Neuronal stem cell (in vitro differentiated cells): Measurements from ENCODE around the gene AOPEP. TPM values are rescaled to one million over a fixed set of nuclear protein-coding genes. Genes with fewer than 3 reads are reported as not detected.

ENCODE experiments used
- DNase-seq: peaks from one replicate; pipeline ENCODE4 v3.0.0-alpha.2; 2013; ENCODE audit warnings: low spot score
- H2AFZ ChIP-seq: one replicate; pipeline ENCODE4 v1.6.1; 2013; ENCODE audit warnings: mild to moderate bottlenecking, low read length, inconsistent platforms
- H2AK5ac ChIP-seq: 2 replicates; pipeline ENCODE4 v1.6.1; 2013; ENCODE audit warnings: low read depth, mild to moderate bottlenecking, inconsistent platforms, low read length, moderate library complexity, mixed read lengths
- H2BK120ac ChIP-seq: 2 replicates; pipeline ENCODE4 v1.6.1; 2013; ENCODE audit warnings: low read depth, mild to moderate bottlenecking, inconsistent platforms, low read length, moderate library complexity, mixed read lengths
- H2BK12ac ChIP-seq: one replicate; pipeline ENCODE4 v1.6.1; 2013; ENCODE audit warnings: low read length, inconsistent platforms
- H2BK15ac ChIP-seq: 2 replicates; pipeline ENCODE4 v1.6.1; 2013; ENCODE audit warnings: mild to moderate bottlenecking, low read length, inconsistent platforms, mixed read lengths
- H2BK5ac ChIP-seq: one replicate; pipeline ENCODE4 v1.6.1; 2013; ENCODE audit warnings: inconsistent platforms, mild to moderate bottlenecking, low read length, moderate library complexity
- H3K14ac ChIP-seq: one replicate; pipeline ENCODE4 v1.6.1; 2013; ENCODE audit warnings: low read length, inconsistent platforms
- H3K18ac ChIP-seq: 2 replicates; pipeline ENCODE4 v1.6.1; 2013; ENCODE audit warnings: low read length, inconsistent platforms
- H3K23ac ChIP-seq: 2 replicates; pipeline ENCODE4 v1.6.1; 2013; ENCODE audit warnings: low read depth, mild to moderate bottlenecking, mixed read lengths, low read length, inconsistent platforms; ENCODE audit not compliant: poor library complexity
- H3K27ac ChIP-seq: replicated peaks from 3 replicates; pipeline ENCODE4 v1.5.1; 2013; ENCODE audit warnings: low read length, inconsistent platforms
- H3K27me3 ChIP-seq, 3 experiments: 2 replicates each; pipeline ENCODE4 v1.6.1; 2013; ENCODE audit warnings: low read length in 3 of 3, mild to moderate bottlenecking in 2 of 3, inconsistent platforms in 1 of 3, low read depth in 1 of 3, mixed read lengths in 1 of 3, moderate library complexity in 1 of 3; ENCODE audit not compliant: control insufficient read depth in 3 of 3, insufficient read depth in 3 of 3
- H3K36me3 ChIP-seq, 2 donors: replicated peaks in 1 of 2; 2 replicates each; pipeline ENCODE4 v1.6.1; 2013; ENCODE audit warnings: low read length in 2 of 2; ENCODE audit not compliant: control insufficient read depth in 2 of 2, insufficient read depth in 2 of 2
- H3K4ac ChIP-seq: 2 replicates; pipeline ENCODE4 v1.6.1; 2013; ENCODE audit warnings: inconsistent platforms, mild to moderate bottlenecking, low read length, moderate library complexity
- H3K4me1 ChIP-seq, 2 donors: 1 replicate in 1 of 2; 2 replicates in 1 of 2; pipeline ENCODE4 v1.6.1; 2013; ENCODE audit warnings: low read length in 2 of 2, low read depth in 1 of 2; ENCODE audit not compliant: control insufficient read depth in 2 of 2, insufficient read depth in 1 of 2
- H3K4me2 ChIP-seq: one replicate; pipeline ENCODE4 v1.6.1; 2013; ENCODE audit warnings: mild to moderate bottlenecking, low read length, inconsistent platforms; ENCODE audit not compliant: insufficient read depth, poor library complexity, severe bottlenecking
- H3K4me3 ChIP-seq, 2 donors: 2 replicates each; pipeline ENCODE4 v1.5.1; 2013; ENCODE audit warnings: low read length in 2 of 2, mild to moderate bottlenecking in 2 of 2, inconsistent platforms in 1 of 2, moderate library complexity in 1 of 2
- H3K79me1 ChIP-seq: one replicate; pipeline ENCODE4 v1.6.1; 2013; ENCODE audit warnings: low read depth, mild to moderate bottlenecking, inconsistent platforms, low read length, moderate library complexity
- H3K9ac ChIP-seq: one replicate; pipeline ENCODE4 v1.6.1; 2013; ENCODE audit warnings: mild to moderate bottlenecking, low read depth, low read length, inconsistent platforms; ENCODE audit not compliant: poor library complexity
- H3K9me3 ChIP-seq, 2 donors: replicated peaks in 1 of 2; 2 replicates each; pipeline versions ENCODE3 to v1.6.1; 2013; ENCODE audit warnings: low read length in 2 of 2, mild to moderate bottlenecking in 2 of 2, inconsistent platforms in 1 of 2, low read depth in 1 of 2, mixed read lengths in 1 of 2, moderate library complexity in 1 of 2; ENCODE audit not compliant: control insufficient read depth in 2 of 2, insufficient read depth in 1 of 2
- H4K8ac ChIP-seq: one replicate; pipeline ENCODE4 v1.6.1; 2013; ENCODE audit warnings: low read depth, mild to moderate bottlenecking, inconsistent platforms, low read length, moderate library complexity
- H4K91ac ChIP-seq: one replicate; pipeline ENCODE4 v1.6.1; 2013; ENCODE audit warnings: low read length, low read depth, mild to moderate bottlenecking, inconsistent platforms; ENCODE audit not compliant: poor library complexity
- WGBS, 2 donors: extraction: QIAGEN DNeasy Blood & Tissue Kit; methylation state at CpG; one replicate each; pipeline ENCODE4 v1.1.7; 2013; ENCODE audit warnings: missing lambda C conversion rate in 2 of 2, mixed read lengths in 1 of 2; ENCODE audit not compliant: insufficient read length in 2 of 2, insufficient replicate concordance in 1 of 2; ENCODE audit errors: extremely low coverage in 2 of 2; 5-methylcytosine and 5-hydroxymethylcytosine counted together
- small RNA-seq: library from polyadenylated mRNA; stranded (forward); fragments of <200 nt; extraction: miRNeasy Mini kit (QIAGEN cat#:217004); gene quantifications from one replicate; pipeline ENCODE3, GENCODE V24; 2013; ENCODE audit not compliant: insufficient read depth

Gene AOPEP

GRCh38 chr9:95135756-95136155 lies 409.3 kb downstream of the AOPEP start:
- Histone ChIP-seq H2AK5ac (no peak overlapping the region), H2BK120ac (no peak overlapping the region), H3K18ac (no peak overlapping the region), H3K4ac (no peak overlapping the region), H2BK15ac (no peak overlapping the region), H2BK5ac (no peak overlapping the region), H3K23ac (no peak overlapping the region), H4K91ac (no peak overlapping the region), H3K79me1 (no peaks in the 10 kb centered on the region), H3K9me3 (no peaks in the 10 kb centered on the region), H2AFZ (no peak overlapping the region), H3K27me3 (no peaks in the 10 kb centered on the region), H3K14ac (no peak overlapping the region), H3K4me2 (no peak overlapping the region), H3K36me3 (peaks cover 0 to 13% of the 10 kb centered on the region in 2 donors), H3K4me1 (peaks cover 3 to 11% of the 10 kb centered on the region in 2 donors), H3K27ac (no peak overlapping the region), H3K4me3 (no peak overlapping the region), H2BK12ac (no peak overlapping the region), H3K9ac (no peak overlapping the region), H4K8ac (no peak overlapping the region)
- no CpG with 5 or more reads among the region's 10 CpGs for WGBS, 2 donors
- DNase-seq = no peak

Small RNA genes within 50 kb of the gene (small RNA-seq; reads per million reads assigned to genes)
- gene MIR2278 (4.3 reads per million, percentile 11 among the genes with 10 or more reads in this experiment), gene MIR23B (816 reads per million, percentile 99 among the genes with 10 or more reads in this experiment), gene MIR27B (12,605 reads per million, percentile 100 among the genes with 10 or more reads in this experiment), gene MIR3074 (not detected), gene MIR6081 (not detected)
